Naive thymus-derived CD4-positive, alpha-beta T cell (primary cell): Measurements from ENCODE around the gene ARID5B. TPM values are rescaled to one million over a fixed set of nuclear protein-coding genes. Genes with fewer than 3 reads are reported as not detected.

Experiments
- ATAC-seq: fragments of 150-1000 bp; cut with Tn5 transposase; 2 replicates; pipeline ENCODE4 v1.10.0; 2021; ENCODE audit warnings: mild to moderate bottlenecking, moderate library complexity
- CTCF ChIA-PET: fragments of 350-600 bp; sonication (Branson Sonifier 250); formaldehyde crosslinking; loops from one replicate; lab custom pipeline; 2021; ENCODE audit warnings: antibody characterized with exemption; lab: Charles Lee
- POLR2A ChIA-PET: fragments of 350-600 bp; sonication (Branson Sonifier 250); formaldehyde crosslinking; loops from one replicate; lab custom pipeline; 2021; ENCODE audit warnings: antibody characterized with exemption, inconsistent platforms; lab: Charles Lee
- DNase-seq, 9 donors: peaks; one replicate each; pipeline versions ENCODE4 v3.0.0 to v3.0.0-alpha.2; 2020 to 2022; ENCODE audit warnings: mixed read lengths in 1 of 9
- H3K27ac ChIP-seq: one replicate; pipeline ENCODE4 v1.7.0; 2013; ENCODE audit warnings: mild to moderate bottlenecking, low read depth, low read length, moderate library complexity
- H3K27me3 ChIP-seq, 2 donors: one replicate each; pipeline ENCODE4 v1.7.0; 2013; ENCODE audit warnings: low read length in 2 of 2, mild to moderate bottlenecking in 2 of 2, moderate library complexity in 2 of 2; ENCODE audit not compliant: control insufficient read depth in 2 of 2, insufficient read depth in 2 of 2
- H3K36me3 ChIP-seq, 3 experiments: 1 replicate in 2 of 3; 2 replicates in 1 of 3; pipeline ENCODE4 v1.7.0; 2013; ENCODE audit warnings: low read length in 3 of 3, mild to moderate bottlenecking in 3 of 3, moderate library complexity in 1 of 3; ENCODE audit not compliant: insufficient read depth in 3 of 3, control insufficient read depth in 2 of 3
- H3K4me1 ChIP-seq, 2 donors: one replicate each; pipeline ENCODE4 v1.7.0; 2013; ENCODE audit warnings: low read length in 2 of 2, mild to moderate bottlenecking in 2 of 2, moderate library complexity in 1 of 2; ENCODE audit not compliant: control insufficient read depth in 2 of 2, insufficient read depth in 2 of 2
- H3K4me3 ChIP-seq: 2 replicates; pipeline ENCODE4 v1.7.0; 2013; ENCODE audit warnings: mild to moderate bottlenecking, low read length
- H3K9me3 ChIP-seq, 3 experiments: 1 replicate in 2 of 3; 2 replicates in 1 of 3; pipeline ENCODE4 v1.7.0; 2013; ENCODE audit warnings: low read length in 3 of 3; ENCODE audit not compliant: control insufficient read depth in 2 of 3
- H3K27ac Mint-ChIP-seq, 9 donors: one replicate each; pipeline ENCODE4 v1.8.0; 2020 to 2022; ENCODE audit warnings: mixed read lengths in 9 of 9, mild to moderate bottlenecking in 8 of 9, moderate library complexity in 5 of 9, inconsistent platforms in 2 of 9
- H3K27me3 Mint-ChIP-seq, 5 donors: one replicate each; pipeline ENCODE4 v1.8.0; 2021 to 2022; ENCODE audit warnings: mixed read lengths in 5 of 5, mild to moderate bottlenecking in 1 of 5
- H3K36me3 Mint-ChIP-seq, 5 donors: one replicate each; pipeline ENCODE4 v1.8.0; 2020 to 2022; ENCODE audit warnings: mixed read lengths in 5 of 5, mild to moderate bottlenecking in 3 of 5, inconsistent platforms in 1 of 5
- H3K4me1 Mint-ChIP-seq, 7 donors: one replicate each; pipeline ENCODE4 v1.8.0; 2020 to 2022; ENCODE audit warnings: mixed read lengths in 7 of 7, mild to moderate bottlenecking in 3 of 7, inconsistent platforms in 1 of 7
- H3K4me3 Mint-ChIP-seq, 10 donors: one replicate each; pipeline ENCODE4 v1.8.0; 2020 to 2022; ENCODE audit warnings: mild to moderate bottlenecking in 10 of 10, mixed read lengths in 10 of 10, moderate library complexity in 6 of 10, inconsistent platforms in 2 of 10
- H3K9me3 Mint-ChIP-seq, 11 donors: one replicate each; pipeline ENCODE4 v1.8.0; 2020 to 2022; ENCODE audit warnings: mixed read lengths in 11 of 11, mild to moderate bottlenecking in 4 of 11, inconsistent platforms in 1 of 11, moderate library complexity in 1 of 11
- intact Hi-C, 2 donors: fragments of 100-400 bp; cut with micrococcal nuclease; formaldehyde crosslinking; loops; one replicate each; pipeline ENCODE4 v1.15.1; 2023
- polyA plus RNA-seq, 2 donors: library from polyadenylated mRNA; unstranded; fragments of 300-500 nt; fragmentation: Illumina TruSeq; gene quantifications; one replicate each; pipeline ENCODE4 v1.2.3, GENCODE V29; 2021
- total RNA-seq, 6 experiments: library from RNA in 5 of 6; stranded (reverse) in 5 of 6; gene quantifications; 1 replicate in 5 of 6; 2 replicates in 1 of 6; pipeline ENCODE4 v1.2.3 and lab custom pipeline; 2021 to 2026

The ARID5B gene
- total and polyA plus RNA-seq, 7 experiments from 2014 or later = 18.6 to 60.8 (median 47.4) TPM

DNA sequence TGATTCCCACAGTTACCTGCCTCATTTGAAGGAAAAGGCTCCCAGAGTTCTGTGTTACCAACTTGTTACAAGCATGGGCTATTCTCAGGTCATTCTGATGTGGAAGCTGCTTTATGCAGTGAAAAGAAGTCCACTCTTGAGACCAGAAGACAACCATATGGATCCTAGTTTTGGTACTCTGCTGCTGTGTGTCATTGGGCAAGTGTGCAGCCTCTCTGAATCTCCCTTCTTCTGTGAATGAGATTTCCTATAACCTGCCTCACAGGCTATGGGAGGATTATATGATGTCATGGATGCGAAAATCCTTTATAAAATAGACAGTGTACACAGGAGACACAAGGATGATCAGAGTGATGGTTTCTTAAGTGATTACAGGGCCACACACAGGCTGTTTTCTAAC, 166.1 kb downstream of the ARID5B start:
- intact Hi-C loops = no loop called here
- H3K4me1 ChIP-seq = peaks cover 0 to 9% of the 10 kb centered on the region in 2 donors
- DNase-seq (no peak), ATAC-seq (no peak)
- H3K4me3 Mint-ChIP-seq = peak overlapping the region in 1 of 10 donors; percentile 11
- H3K27me3 Mint-ChIP-seq = no peaks in the 10 kb centered on the region
- H3K27ac Mint-ChIP-seq = peak overlapping the region in 7 of 9 donors; percentile 16 to 75 (median 36)
- H3K4me1 Mint-ChIP-seq = peaks cover 7 to 83% (median 59%) of the 10 kb centered on the region in 7 donors
- ChIA-PET CTCF (interaction anchor here (0.7 to 1.7 kb wide), 2 partner anchors 12 to 177 kb away, joined by 3 to 4 read pairs; no protein-coding TSS in a partner anchor), POLR2A (no interaction called here)
- H3K36me3 ChIP-seq = peaks cover under 1 to 14% (median 9%) of the 10 kb centered on the region in 3 experiments
- no peak overlapping the region for H3K4me3 ChIP-seq
- H3K27ac ChIP-seq = no peak overlapping the region
- no peaks in the 10 kb centered on the region for H3K9me3 ChIP-seq
- no peaks in the 10 kb centered on the region for H3K27me3 ChIP-seq
- H3K9me3 Mint-ChIP-seq = no peaks in the 10 kb centered on the region
- peaks cover 13 to 69% (median 47%) of the 10 kb centered on the region in 5 donors for H3K36me3 Mint-ChIP-seq

- Histone ChIP-seq H3K27me3 (no peaks in the 10 kb centered on the region), H3K36me3 (peaks cover 8 to 16% (median 9%) of the 10 kb centered on the region in 3 experiments), H3K27ac (no peak overlapping the region), H3K9me3 (no peaks in the 10 kb centered on the region), H3K4me1 (peaks cover 0 to 9% of the 10 kb centered on the region in 2 donors), H3K4me3 (no peak overlapping the region)
- H3K36me3 Mint-ChIP-seq = peaks cover 13 to 73% (median 51%) of the 10 kb centered on the region in 5 donors
- peaks cover 10 to 83% (median 58%) of the 10 kb centered on the region in 7 donors for H3K4me1 Mint-ChIP-seq
- intact Hi-C loops = no loop called here
- ChIA-PET POLR2A (interaction anchor here (1.3 kb wide), 1 partner anchor 22 kb away, joined by 6 read pairs; no protein-coding TSS in a partner anchor), CTCF (interaction anchor here (1.5 to 1.7 kb wide), 2 partner anchors 9 to 176 kb away, joined by 4 read pairs; no protein-coding TSS in a partner anchor)
- no peak for DNase-seq
- peak overlapping the region in 1 of 10 donors; percentile 30 for H3K4me3 Mint-ChIP-seq
- ATAC-seq = no peak
- H3K27ac Mint-ChIP-seq = peak overlapping the region in 5 of 9 donors; percentile 43 to 77 (median 67)
- no peaks in the 10 kb centered on the region for H3K27me3 Mint-ChIP-seq
- H3K9me3 Mint-ChIP-seq = no peaks in the 10 kb centered on the region
These were observed 167.0 kb downstream of the ARID5B start for GRCh38 chr10:62068464-62068863.

DNA sequence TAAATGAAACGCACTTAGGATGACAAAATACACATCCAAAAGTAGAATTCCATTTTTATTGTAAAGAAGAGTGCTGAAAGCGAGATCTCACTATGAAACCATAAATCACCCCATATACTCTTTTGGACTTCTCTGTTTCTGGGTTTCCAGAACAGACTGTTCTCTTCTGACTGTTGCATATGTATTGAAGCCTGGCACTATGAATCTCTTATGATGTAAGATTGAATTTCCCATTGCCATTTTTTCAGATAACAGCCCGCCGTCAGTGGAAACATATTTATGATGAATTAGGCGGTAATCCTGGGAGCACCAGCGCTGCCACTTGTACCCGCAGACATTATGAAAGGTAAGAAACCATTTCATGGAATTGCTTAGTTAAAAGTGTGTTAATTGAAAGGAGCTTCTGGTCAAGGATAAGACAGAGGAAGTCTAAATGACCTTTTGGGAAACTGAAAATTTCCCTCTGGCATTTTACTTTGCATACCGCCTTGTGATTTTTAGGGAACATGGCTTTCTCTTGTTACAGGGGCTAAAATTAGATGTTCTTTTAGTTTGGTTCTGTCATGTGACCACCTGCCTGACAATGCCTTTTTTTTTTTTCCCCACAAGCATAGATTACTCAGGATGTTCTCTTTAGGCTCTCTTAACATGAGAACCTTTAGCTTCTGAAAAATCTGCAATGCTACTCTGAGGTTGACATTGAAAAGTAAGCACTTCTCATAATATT, 168.1 kb downstream of the ARID5B start:
- ATAC-seq (no peak), DNase-seq (no peak)
- Mint-ChIP-seq H3K4me1 (peaks cover 8 to 83% (median 48%) of the 10 kb centered on the region in 7 donors), H3K27me3 (no peaks in the 10 kb centered on the region), H3K4me3 (peak overlapping the region in 3 of 10 donors; percentile 3 to 43 (median 5)), H3K9me3 (no peaks in the 10 kb centered on the region), H3K36me3 (peaks cover 13 to 66% (median 54%) of the 10 kb centered on the region in 5 donors), H3K27ac (peak overlapping the region in 6 of 9 donors; percentile 1 to 73 (median 53))
- Histone ChIP-seq H3K4me3 (no peak overlapping the region), H3K27ac (no peak overlapping the region), H3K4me1 (no peaks in the 10 kb centered on the region), H3K27me3 (no peaks in the 10 kb centered on the region), H3K36me3 (peaks cover 8 to 16% (median 9%) of the 10 kb centered on the region in 3 experiments), H3K9me3 (no peaks in the 10 kb centered on the region)
- CTCF ChIA-PET = interaction anchor here (0.9 to 1.5 kb wide), 3 partner anchors 10 to 77 kb away, joined by 3 to 4 read pairs (median 4); no protein-coding TSS in a partner anchor
- intact Hi-C loops = loop anchor here in 1 of 2 donors (1.0 kb wide), 1 partner anchor 7 kb away; no protein-coding TSS in a partner anchor
- POLR2A ChIA-PET = interaction anchor here (0.8 to 1.3 kb wide), 2 partner anchors 23 to 113 kb away, joined by 3 to 6 read pairs; no protein-coding TSS in a partner anchor

DNA sequence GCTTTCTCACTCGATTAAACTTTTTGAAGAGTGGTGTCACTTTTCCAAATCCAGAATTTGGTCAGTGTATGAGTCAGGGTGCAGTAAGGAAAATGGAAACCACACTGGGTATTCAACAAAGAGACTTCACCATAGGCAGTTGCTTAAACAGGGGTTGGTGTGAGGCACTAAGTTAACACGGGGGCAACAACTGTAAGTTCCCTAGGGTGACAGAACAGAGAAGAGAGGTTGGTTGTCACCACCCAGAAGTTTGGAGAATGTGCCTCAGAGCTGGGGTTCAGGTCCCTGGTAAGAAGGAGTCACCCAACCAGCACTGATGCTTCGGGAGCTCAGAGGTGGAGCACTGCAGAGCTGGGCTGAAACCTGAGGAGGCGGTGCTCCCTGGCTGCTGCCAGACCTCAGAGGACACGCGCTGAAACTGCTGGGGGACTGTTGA, 170.4 kb downstream of the ARID5B start:
- peaks cover 3 to 8% of the 10 kb centered on the region in 2 donors for H3K4me1 ChIP-seq
- Mint-ChIP-seq H3K4me1 (peaks cover 18 to 80% (median 58%) of the 10 kb centered on the region in 7 donors), H3K4me3 (peak overlapping the region in 1 of 10 donors; percentile 45), H3K36me3 (peaks cover 20 to 64% (median 55%) of the 10 kb centered on the region in 5 donors), H3K9me3 (no peaks in the 10 kb centered on the region), H3K27ac (peak overlapping the region in 7 of 9 donors; percentile 1 to 89 (median 44)), H3K27me3 (no peaks in the 10 kb centered on the region)
- no peaks in the 10 kb centered on the region for H3K27me3 ChIP-seq
- ChIA-PET CTCF (no interaction called here), POLR2A (interaction anchor here (0.7 to 0.9 kb wide), 2 partner anchors 17 to 21 kb away, joined by 3 read pairs; no protein-coding TSS in a partner anchor)
- no peak overlapping the region for H3K4me3 ChIP-seq
- ATAC-seq (no peak), DNase-seq (peak in 1 of 9 donors; percentile 45)
- no peaks in the 10 kb centered on the region for H3K9me3 ChIP-seq
- intact Hi-C loops = no loop called here
- H3K36me3 ChIP-seq = peaks cover 8 to 16% (median 9%) of the 10 kb centered on the region in 3 experiments
- no peak overlapping the region for H3K27ac ChIP-seq

GRCh38 chr10:62072901-62073300, 171.4 kb downstream of the ARID5B start:
- Mint-ChIP-seq H3K27me3 (no peaks in the 10 kb centered on the region), H3K4me1 (peaks cover 25 to 81% (median 64%) of the 10 kb centered on the region in 7 donors), H3K9me3 (no peaks in the 10 kb centered on the region), H3K36me3 (peaks cover 20 to 67% (median 55%) of the 10 kb centered on the region in 5 donors), H3K4me3 (peak overlapping the region in 2 of 10 donors; percentile 37 to 51), H3K27ac (peak overlapping the region in 6 of 9 donors; percentile 17 to 89 (median 49))
- intact Hi-C loops = no loop called here
- Histone ChIP-seq H3K4me3 (no peak overlapping the region), H3K9me3 (no peaks in the 10 kb centered on the region), H3K27ac (no peak overlapping the region), H3K36me3 (peaks cover 8 to 16% (median 9%) of the 10 kb centered on the region in 3 experiments), H3K4me1 (peaks cover 3 to 13% of the 10 kb centered on the region in 2 donors), H3K27me3 (no peaks in the 10 kb centered on the region)
- no peak for DNase-seq
- ChIA-PET CTCF (no interaction called here), POLR2A (interaction anchor here (1.0 kb wide), 1 partner anchor 18 kb away, joined by 3 read pairs; no protein-coding TSS in a partner anchor)
- no peak for ATAC-seq

DNA sequence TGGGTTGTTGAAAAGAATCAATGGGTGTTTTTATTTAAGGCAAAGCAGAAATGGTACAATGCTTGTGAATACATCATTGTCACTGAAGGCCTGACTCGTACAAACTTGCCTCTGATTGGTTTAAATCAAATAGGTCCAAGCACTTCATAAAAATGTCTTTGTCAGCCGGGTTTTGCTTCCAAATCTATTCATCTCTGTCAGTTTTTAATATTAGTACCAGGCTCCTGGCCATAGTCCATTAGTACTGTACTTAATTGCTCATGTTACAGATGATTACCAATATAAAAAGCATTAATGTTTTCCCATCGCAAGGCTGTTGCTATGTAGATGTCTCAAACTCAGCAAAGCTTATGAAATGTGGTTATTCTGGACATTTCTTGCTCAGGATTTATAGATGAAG, 171.9 kb downstream of the ARID5B start:
- H3K27me3 ChIP-seq = no peaks in the 10 kb centered on the region
- Mint-ChIP-seq H3K9me3 (no peaks in the 10 kb centered on the region), H3K27me3 (no peaks in the 10 kb centered on the region), H3K4me1 (peaks cover 25 to 81% (median 69%) of the 10 kb centered on the region in 7 donors), H3K4me3 (no peak overlapping the region), H3K27ac (peak overlapping the region in 5 of 9 donors; percentile 17 to 89 (median 54)), H3K36me3 (peaks cover 20 to 72% (median 57%) of the 10 kb centered on the region in 5 donors)
- H3K36me3 ChIP-seq = peaks cover 8 to 16% (median 9%) of the 10 kb centered on the region in 3 experiments
- CTCF ChIA-PET = interaction anchor here (0.6 kb wide), 1 partner anchor 1406 kb away, joined by 3 read pairs; no protein-coding TSS in a partner anchor
- peaks cover 3 to 13% of the 10 kb centered on the region in 2 donors for H3K4me1 ChIP-seq
- no peak for ATAC-seq
- H3K4me3 ChIP-seq = no peak overlapping the region
- POLR2A ChIA-PET = no interaction called here
- no peak overlapping the region for H3K27ac ChIP-seq
- no peaks in the 10 kb centered on the region for H3K9me3 ChIP-seq
- no peak for DNase-seq
- intact Hi-C loops = no loop called here
